OCI-LY7 (cell line): ENCODE measurements around the gene MKNK1. TPM values are rescaled to one million over a fixed set of nuclear protein-coding genes. Genes with fewer than 3 reads are reported as not detected.

ENCODE experiments used
- BruUV-seq: library from RNA; stranded (reverse); fragments of 400-500 nt; replicated peaks from 2 replicates; lab custom pipeline; 2021; lab: Mats Ljungman, UMichigan
- CTCF ChIA-PET: fragments of 300-600 bp; sonication (Branson Sonifier 250); formaldehyde crosslinking; loops from one replicate; lab custom pipeline; 2022; ENCODE audit warnings: antibody characterized with exemption; ENCODE audit not compliant: unreplicated experiment; lab: Charles Lee
- POLR2A ChIA-PET: fragments of 300-600 bp; sonication (Branson Sonifier 250); formaldehyde crosslinking; loops from one replicate; lab custom pipeline; 2022; ENCODE audit warnings: antibody characterized with exemption; lab: Charles Lee
- DNase-seq: peaks from one replicate; pipeline ENCODE4 v3.0.0-alpha.2; 2015; ENCODE audit warnings: low spot score
- H2AFZ ChIP-seq: fragments of 200-600 bp; sonication (generic), shearing (Covaris generic); 2 replicates; pipeline ENCODE4 v1.6.1; 2014; ENCODE audit warnings: mild to moderate bottlenecking, antibody characterized with exemption, low read length, moderate library complexity
- H3K27ac ChIP-seq: fragments of 200-600 bp; sonication (generic); 2 replicates; pipeline ENCODE4 v1.5.1; 2014; ENCODE audit warnings: mixed run types, low read depth, mild to moderate bottlenecking, moderate library complexity, low read length, inconsistent platforms; ENCODE audit not compliant: poor library complexity, severe bottlenecking
- H3K36me3 ChIP-seq: fragments of 200-600 bp; sonication (generic); 2 replicates; pipeline ENCODE4 v1.6.1; 2014; ENCODE audit warnings: mild to moderate bottlenecking, antibody characterized with exemption, low read length, moderate library complexity, mixed read lengths; ENCODE audit not compliant: insufficient read depth
- H3K4me1 ChIP-seq: fragments of 200-600 bp; sonication (generic); 2 replicates; pipeline ENCODE4 v1.5.1; 2014; ENCODE audit warnings: mild to moderate bottlenecking, low read length; ENCODE audit not compliant: insufficient read depth, poor library complexity, severe bottlenecking
- H3K4me2 ChIP-seq: fragments of 200-600 bp; sonication (generic); 2 replicates; pipeline ENCODE4 v1.6.1; 2014; ENCODE audit warnings: mild to moderate bottlenecking, low read length
- H3K4me3 ChIP-seq: fragments of 200-600 bp; sonication (generic); 2 replicates; pipeline ENCODE4 v1.5.1; 2014; ENCODE audit warnings: mild to moderate bottlenecking, low read depth, low read length; ENCODE audit not compliant: poor library complexity, severe bottlenecking
- H3K79me2 ChIP-seq: fragments of 200-600 bp; sonication (generic); 2 replicates; pipeline ENCODE4 v1.6.1; 2016; ENCODE audit warnings: low read depth, mild to moderate bottlenecking, low read length, moderate library complexity, mixed read lengths; ENCODE audit not compliant: insufficient read depth
- H3K9me2 ChIP-seq: fragments of 200-600 bp; sonication (generic); 2 replicates; pipeline ENCODE4 v1.6.1; 2016; ENCODE audit warnings: mild to moderate bottlenecking, low read length, mixed read lengths; ENCODE audit not compliant: insufficient read depth
- H3K9me3 ChIP-seq: fragments of 200-600 bp; sonication (generic); 2 replicates; pipeline ENCODE4 v1.6.1; 2014; ENCODE audit warnings: mild to moderate bottlenecking, mixed run types, low read length, mixed read lengths
- H4K20me1 ChIP-seq: fragments of 200-600 bp; sonication (generic); 2 replicates; pipeline ENCODE4 v1.6.1; 2014; ENCODE audit warnings: mild to moderate bottlenecking, antibody characterized with exemption, low read length, moderate library complexity, mixed read lengths; ENCODE audit not compliant: insufficient read depth
- CTCF ChIP-seq: fragments of 200-600 bp; sonication (generic); conservative IDR thresholded peaks from 2 replicates; pipeline ENCODE4 v1.5.1; 2014; ENCODE audit warnings: mild to moderate bottlenecking, antibody characterized with exemption, low read length, moderate library complexity, mixed read lengths
- EZH2phosphoT487 ChIP-seq: fragments of 200-600 bp; sonication (generic); IDR thresholded peaks from 2 replicates; pipeline ENCODE4 v1.6.1; 2018; ENCODE audit warnings: low read depth, borderline replicate concordance, mild to moderate bottlenecking, mixed run types, antibody characterized with exemption, low read length, moderate library complexity, mixed read lengths
- intact Hi-C: fragments of 100-400 bp; cut with micrococcal nuclease; formaldehyde crosslinking; loops from one replicate; pipeline ENCODE4 v1.10.0; 2022; ENCODE audit not compliant: unreplicated experiment
- total RNA-seq, 2 experiments: library from RNA; depleted of rRNA in 1 of 2; stranded (reverse); fragments of >200 nt in 1 of 2; shearing (Covaris generic) in 1 of 2; gene quantifications; 2 replicates each; pipeline ENCODE4 v1.2.3, GENCODE V29; 2014 to 2022

The MKNK1 gene
- total RNA-seq, 2 experiments from 2014 or later = 11.5 to 24.0 TPM

- DNase-seq = peak; percentile 24
- Histone ChIP-seq H3K9me3 (no peaks in the 10 kb centered on the region), H3K4me2 (no peak overlapping the region), H3K27ac (no peak overlapping the region), H3K4me3 (no peak overlapping the region), H3K79me2 (no peaks in the 10 kb centered on the region), H2AFZ (no peak overlapping the region), H3K4me1 (peaks cover 17% of the 10 kb centered on the region), H3K36me3 (no peaks in the 10 kb centered on the region), H3K9me2 (no peaks in the 10 kb centered on the region), H4K20me1 (no peaks in the 10 kb centered on the region)
- POLR2A ChIA-PET = interaction anchor here (8.5 kb wide), 1 partner anchor 10 kb away, joined by 62 read pairs; the partner anchor contains the start of gene MKNK1
- no TSS peak for BruUV-seq
- CTCF ChIA-PET = interaction anchor here (1.5 kb wide), 1 partner anchor 10 kb away, joined by 4 read pairs; the partner anchor contains the start of gene MKNK1
- intact Hi-C loops = no loop called here
- TF ChIP-seq CTCF = no peak
- TF ChIP-seq EZH2phosphoT487 = no peak
Observed at GRCh38 chr1:46613661-46614603, 9.9 kb upstream of the MKNK1 start.

- ChIA-PET CTCF (interaction anchor here (1.5 kb wide), 1 partner anchor 9 kb away, joined by 4 read pairs; the partner anchor contains the start of gene MKNK1), POLR2A (interaction anchor here (1.0 to 8.5 kb wide), 2 partner anchors 9 to 29 kb away, joined by 3 to 62 read pairs; partner anchors contain the start of gene MKNK1)
- Histone ChIP-seq H3K9me2 (no peaks in the 10 kb centered on the region), H3K36me3 (no peaks in the 10 kb centered on the region), H3K27ac (no peak overlapping the region), H3K79me2 (no peaks in the 10 kb centered on the region), H3K4me1 (peaks cover 17% of the 10 kb centered on the region), H3K9me3 (no peaks in the 10 kb centered on the region), H4K20me1 (no peaks in the 10 kb centered on the region), H3K4me2 (no peak overlapping the region), H3K4me3 (no peak overlapping the region), H2AFZ (no peak overlapping the region)
- BruUV-seq = no TSS peak
- no peak for TF ChIP-seq EZH2phosphoT487
- intact Hi-C loops = no loop called here
- DNase-seq = no peak
Observed at GRCh38 chr1:46612937-46613660, 9.0 kb upstream of the MKNK1 start.

GRCh38 chr1:46611691-46612221 lies 7.7 kb upstream of the MKNK1 start:
- H3K4me3 ChIP-seq = no peak overlapping the region
- BruUV-seq = no TSS peak
- CTCF ChIA-PET = no interaction called here

More at GRCh38 chr1:46611691-46612221, 7.7 kb upstream of the MKNK1 start:
- Histone ChIP-seq H3K9me3 (no peaks in the 10 kb centered on the region), H3K27ac (no peak overlapping the region), H3K4me1 (peaks cover 17% of the 10 kb centered on the region), H2AFZ (no peak overlapping the region), H3K9me2 (no peaks in the 10 kb centered on the region), H4K20me1 (no peaks in the 10 kb centered on the region), H3K4me2 (no peak overlapping the region), H3K36me3 (no peaks in the 10 kb centered on the region), H3K79me2 (no peaks in the 10 kb centered on the region)
- TF ChIP-seq CTCF = no peak
- no peak for TF ChIP-seq EZH2phosphoT487
- intact Hi-C loops = no loop called here
- POLR2A ChIA-PET = interaction anchor here (1.0 kb wide), 1 partner anchor 28 kb away, joined by 3 read pairs; no protein-coding TSS in a partner anchor
- no peak for DNase-seq
